Epithelial cell of esophagus (primary cell): ENCODE data around the gene PRSS33.

Experiments
- DNase-seq: peaks from one replicate; pipeline ENCODE4 v3.0.0; 2010; ENCODE audit warnings: low read depth
- H3K4me3 ChIP-seq: 2 replicates; pipeline ENCODE4 v1.5.1; 2011; ENCODE audit warnings: mild to moderate bottlenecking, low read length, control low read depth
- CTCF ChIP-seq: IDR thresholded peaks from 2 replicates; pipeline ENCODE4 v1.5.1; 2011; ENCODE audit warnings: low read depth, mild to moderate bottlenecking, low read length, control low read depth, inconsistent platforms; ENCODE audit not compliant: insufficient read depth; ENCODE audit errors: missing control alignments

Gene PRSS33

GRCh38 chr16:2815299-2815771 lies 28.0 kb upstream of the PRSS33 start:
- TF ChIP-seq CTCF = no peak
- DNase-seq = no peak
- no peak overlapping the region for H3K4me3 ChIP-seq

- no peak for DNase-seq
- no peak for TF ChIP-seq CTCF
- H3K4me3 ChIP-seq = no peak overlapping the region
Measured at GRCh38 chr16:2814551-2815298, 27.4 kb upstream of the PRSS33 start.

- H3K4me3 ChIP-seq = no peak overlapping the region
- TF ChIP-seq CTCF = no peak
- no peak for DNase-seq
Measured at GRCh38 chr16:2813771-2814221, 26.4 kb upstream of the PRSS33 start.

GRCh38 chr16:2811703-2812471 lies 24.5 kb upstream of the PRSS33 start:
- H3K4me3 ChIP-seq = no peak overlapping the region
- no peak for TF ChIP-seq CTCF
- DNase-seq = no peak

- TF ChIP-seq CTCF = no peak
- no peak overlapping the region for H3K4me3 ChIP-seq
- no peak for DNase-seq
Measured at GRCh38 chr16:2810651-2811050, 23.3 kb upstream of the PRSS33 start.

- no peak overlapping the region for H3K4me3 ChIP-seq
- TF ChIP-seq CTCF = no peak
- no peak for DNase-seq
Measured at GRCh38 chr16:2809149-2809760, 21.9 kb upstream of the PRSS33 start.
